ENCODE data around the gene MTMR3.

The MTMR3 gene

GRCh38 chr22:30001459-30001858 is 118.5 kb downstream of the MTMR3 start:
- DNase-seq (ENCODE audit: low spot score) = no peak

- no peak for DNase-seq (ENCODE audit: low spot score)
Measured at GRCh38 chr22:30002861-30003486, 120.0 kb downstream of the MTMR3 start.

- DNase-seq (ENCODE audit: low spot score) = no peak
Measured at GRCh38 chr22:30004101-30004500, 121.1 kb downstream of the MTMR3 start.

GRCh38 chr22:30004694-30005093 is 121.7 kb downstream of the MTMR3 start:
- no peak for DNase-seq (ENCODE audit: low spot score)

DNA sequence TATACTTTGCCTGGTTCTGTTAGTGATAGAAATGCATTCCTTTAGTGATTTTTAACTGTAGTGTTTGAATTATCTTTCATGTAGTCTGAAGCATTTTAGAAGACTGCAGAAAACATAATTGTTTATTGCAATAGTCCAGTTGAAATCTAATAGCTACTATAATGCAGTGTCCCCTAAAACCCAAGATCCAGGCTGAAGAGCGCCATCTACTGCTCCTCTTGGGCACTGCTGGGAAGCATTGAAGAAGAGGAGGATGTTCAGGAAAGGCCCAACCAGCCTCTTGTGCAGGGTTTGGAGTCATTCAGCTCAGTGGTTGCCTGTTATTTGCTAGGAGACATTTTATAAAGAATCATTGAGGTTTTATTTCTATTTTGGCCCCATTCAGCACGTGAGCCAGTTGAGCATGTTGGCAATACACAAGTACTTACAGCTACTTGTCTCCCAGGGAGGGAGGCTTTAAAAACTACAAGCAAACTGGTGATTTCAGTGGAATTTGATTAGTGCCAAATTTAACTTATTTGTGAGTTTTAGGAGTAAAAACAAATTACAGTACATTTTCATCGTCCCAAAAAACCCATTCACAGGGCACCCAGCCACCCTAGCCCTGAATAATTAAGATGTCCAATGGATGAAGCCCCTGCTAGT is 122.4 kb downstream of the MTMR3 start:
- peak; percentile 63 for DNase-seq (ENCODE audit: low spot score)

DNA sequence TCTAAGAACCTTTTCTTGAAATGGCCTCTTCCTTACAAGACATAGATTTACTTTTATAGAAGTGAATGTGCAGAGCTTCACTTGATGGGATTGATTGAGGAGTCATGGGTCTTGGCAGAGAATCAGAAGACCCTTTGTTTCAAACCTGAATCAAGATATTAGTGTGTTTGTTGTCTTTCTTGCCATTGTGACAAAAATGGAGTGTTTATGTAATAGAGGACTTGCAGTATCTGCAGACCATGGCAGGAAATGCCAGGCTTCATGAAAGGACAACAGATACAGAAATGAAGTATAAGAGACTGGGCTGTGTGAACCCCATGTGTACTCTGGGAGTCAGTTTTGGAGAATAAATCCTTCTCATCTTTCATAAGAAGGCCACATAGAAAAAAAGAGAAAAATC is 124.4 kb downstream of the MTMR3 start:
- no peak for DNase-seq (ENCODE audit: low spot score)

GRCh38 chr22:30008401-30008800 is 125.4 kb downstream of the MTMR3 start:
- no peak for DNase-seq (ENCODE audit: low spot score)

- DNase-seq (ENCODE audit: low spot score) = no peak
Measured at GRCh38 chr22:30009478-30009877, 126.5 kb downstream of the MTMR3 start.

DNA sequence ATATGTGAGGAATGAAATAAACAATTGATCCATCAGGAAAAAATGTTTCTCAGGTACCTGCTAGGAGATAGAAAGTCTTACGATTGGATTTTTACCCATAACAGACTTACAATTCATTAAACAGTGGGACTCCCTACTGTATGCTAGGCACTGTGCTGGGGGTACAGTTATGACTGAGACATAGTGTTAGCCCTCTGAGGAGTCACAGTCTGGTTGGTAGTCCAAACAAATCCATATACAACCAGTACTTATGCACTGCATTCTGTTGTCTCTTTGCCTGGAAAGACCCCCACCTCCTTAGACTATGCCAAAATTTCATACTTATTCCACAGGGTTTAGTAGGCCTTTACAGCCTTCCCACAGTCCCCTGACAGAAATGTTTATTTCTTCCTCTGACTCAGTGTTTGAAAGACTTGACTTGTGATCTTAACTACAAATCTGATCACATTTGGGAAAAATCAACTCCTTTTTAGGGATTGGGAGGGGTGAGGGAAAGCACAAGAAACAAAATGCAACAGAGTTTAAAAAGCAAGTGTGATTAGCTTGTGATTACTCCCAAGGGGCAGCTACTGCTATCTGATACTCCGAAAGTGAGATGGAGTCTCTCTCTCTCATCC is 127.9 kb downstream of the MTMR3 start:
- DNase-seq (ENCODE audit: low spot score) = no peak

DNA sequence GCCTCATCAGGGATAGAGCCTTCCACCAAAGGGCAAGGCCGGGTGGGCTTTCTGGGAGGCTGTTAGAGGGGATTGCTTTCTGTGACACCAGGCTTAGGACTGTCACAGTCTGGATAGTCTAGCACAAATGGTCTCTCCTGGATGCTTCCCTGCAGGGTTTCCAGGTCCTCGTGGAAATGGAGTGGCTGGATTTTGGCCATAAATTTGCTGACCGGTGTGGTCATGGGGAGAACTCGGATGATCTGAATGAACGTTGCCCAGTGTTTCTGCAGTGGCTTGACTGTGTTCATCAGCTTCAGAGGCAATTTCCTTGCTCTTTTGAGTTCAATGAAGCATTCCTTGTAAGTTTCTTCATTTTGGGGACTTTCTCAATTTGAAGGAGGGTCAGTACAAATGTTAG is 130.2 kb downstream of the MTMR3 start:
- DNase-seq (ENCODE audit: low spot score) = no peak

DNA sequence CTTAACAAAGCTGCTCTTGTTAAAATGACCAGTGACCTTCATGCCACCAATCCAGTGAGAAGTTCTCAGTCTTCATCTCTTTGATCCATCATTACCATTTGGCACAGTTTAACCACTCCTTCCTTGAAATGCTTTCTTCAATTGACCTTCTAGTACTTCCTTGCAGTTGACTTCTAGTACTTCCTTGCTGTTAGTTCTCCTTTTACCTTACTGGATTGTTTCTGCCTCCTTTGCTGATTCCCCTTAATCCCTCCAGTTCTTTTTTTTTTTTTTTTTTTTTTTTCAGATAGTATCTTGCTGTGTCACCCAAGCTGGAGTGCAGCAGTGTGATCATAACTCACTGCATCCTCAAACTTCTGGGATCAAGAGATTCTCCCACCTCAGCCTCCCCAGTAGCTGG is 131.3 kb downstream of the MTMR3 start:
- DNase-seq (ENCODE audit: low spot score) = no peak

- no peak for DNase-seq (ENCODE audit: low spot score)
Measured at GRCh38 chr22:30015229-30015797, 132.3 kb downstream of the MTMR3 start.

DNA sequence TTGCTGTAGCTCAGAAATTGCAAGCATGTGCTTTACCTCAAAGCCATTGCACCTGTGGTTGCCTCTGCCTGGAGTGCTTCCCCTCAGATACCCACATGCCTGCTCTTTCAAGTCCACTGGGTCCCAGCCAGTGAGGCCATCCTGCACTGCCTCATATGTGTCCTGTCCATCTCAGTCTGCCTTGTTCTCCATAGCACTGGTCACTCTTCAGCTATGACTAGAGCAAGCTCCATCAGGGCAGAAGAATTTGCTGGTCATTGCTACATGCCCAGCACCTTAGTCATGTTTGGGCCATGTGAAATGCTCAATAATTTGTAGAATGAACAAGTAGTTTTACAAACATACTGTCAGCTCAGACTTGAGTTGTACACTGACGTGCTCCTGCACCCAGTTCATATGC is 132.9 kb downstream of the MTMR3 start:
- DNase-seq (ENCODE audit: low spot score) = no peak

- no peak for DNase-seq (ENCODE audit: low spot score)
Measured at GRCh38 chr22:30016596-30016995, 133.6 kb downstream of the MTMR3 start.

DNA sequence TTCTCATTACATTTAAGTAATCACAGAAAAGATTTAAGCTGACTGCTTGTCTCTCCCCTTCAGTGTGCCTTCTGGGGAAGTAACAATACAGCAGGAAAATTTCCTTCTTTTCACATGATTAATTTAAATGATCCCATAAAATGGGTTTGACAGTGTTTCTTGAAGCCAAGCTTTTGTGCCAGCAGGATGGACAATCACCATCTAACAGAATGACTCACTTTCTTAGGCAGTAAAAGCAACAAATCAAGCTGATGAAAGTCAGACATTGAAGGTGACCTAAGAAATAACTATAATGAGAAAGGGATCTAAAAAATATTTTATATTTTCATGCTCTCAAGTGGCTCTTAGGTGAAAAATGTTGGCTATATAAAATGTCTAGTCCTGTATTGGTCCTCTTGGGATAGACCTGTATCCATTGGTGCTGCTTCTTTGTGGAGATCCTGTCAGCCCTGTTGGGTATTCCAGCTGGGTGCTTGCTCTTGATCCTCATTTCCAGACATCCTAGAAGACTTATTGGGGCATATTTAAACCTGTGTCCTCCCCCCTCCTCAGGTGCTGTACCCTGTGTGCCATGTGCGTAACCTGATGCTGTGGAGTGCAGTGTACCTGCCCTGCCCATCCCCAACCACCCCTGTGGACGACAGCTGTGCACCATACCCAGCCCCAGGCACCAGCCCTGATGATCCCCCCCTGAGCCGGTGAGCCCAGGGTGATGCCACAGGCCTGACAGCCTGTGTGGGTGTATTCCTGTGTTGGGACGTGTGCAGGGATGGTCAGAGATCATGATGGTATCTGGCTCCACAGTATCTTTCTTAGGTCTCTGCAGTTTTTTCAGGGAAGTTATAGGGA is 134.6 kb downstream of the MTMR3 start:
- DNase-seq (ENCODE audit: low spot score) = no peak

GRCh38 chr22:30020511-30020910 is 137.5 kb downstream of the MTMR3 start:
- no peak for DNase-seq (ENCODE audit: low spot score)

DNA sequence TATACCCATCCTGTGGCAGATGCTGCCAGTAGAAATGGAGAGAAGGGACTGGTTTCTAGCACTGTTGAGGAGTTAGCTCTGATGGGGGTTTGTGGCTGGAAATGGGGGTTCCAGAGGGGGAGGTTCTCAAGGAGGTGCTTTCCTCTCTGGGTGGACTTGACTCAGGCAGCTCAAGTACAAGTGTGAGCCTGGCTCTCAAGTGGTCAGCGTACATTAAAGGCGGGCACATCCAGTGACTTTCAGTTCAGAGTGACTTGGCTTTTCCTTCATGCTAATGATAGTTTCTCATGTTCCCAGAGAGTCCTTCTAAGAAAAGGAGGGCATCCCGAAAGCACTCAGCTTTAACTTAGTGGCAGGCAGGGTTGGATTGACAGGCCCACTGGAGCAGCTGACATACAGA is 138.4 kb downstream of the MTMR3 start:
- no peak for DNase-seq (ENCODE audit: low spot score)

GRCh38 chr22:30021881-30022619 is 139.1 kb downstream of the MTMR3 start:
- DNase-seq (ENCODE audit: low spot score) = no peak

GRCh38 chr22:30023099-30023660 is 140.2 kb downstream of the MTMR3 start:
- DNase-seq (ENCODE audit: low spot score) = no peak

- DNase-seq (ENCODE audit: low spot score) = no peak
Measured at GRCh38 chr22:30024231-30024630, 141.3 kb downstream of the MTMR3 start.

GRCh38 chr22:30025221-30025620 is 142.2 kb downstream of the MTMR3 start:
- DNase-seq (ENCODE audit: low spot score) = no peak
